NCI-H748 (cell line): Measurements from ENCODE around the gene MRPL14.

Experiments used
- DNase-seq: peaks from one replicate; lab custom pipeline; 2025; ENCODE audit not compliant: unreplicated experiment; lab: John Stamatoyannopoulos, UW

The MRPL14 gene

DNA sequence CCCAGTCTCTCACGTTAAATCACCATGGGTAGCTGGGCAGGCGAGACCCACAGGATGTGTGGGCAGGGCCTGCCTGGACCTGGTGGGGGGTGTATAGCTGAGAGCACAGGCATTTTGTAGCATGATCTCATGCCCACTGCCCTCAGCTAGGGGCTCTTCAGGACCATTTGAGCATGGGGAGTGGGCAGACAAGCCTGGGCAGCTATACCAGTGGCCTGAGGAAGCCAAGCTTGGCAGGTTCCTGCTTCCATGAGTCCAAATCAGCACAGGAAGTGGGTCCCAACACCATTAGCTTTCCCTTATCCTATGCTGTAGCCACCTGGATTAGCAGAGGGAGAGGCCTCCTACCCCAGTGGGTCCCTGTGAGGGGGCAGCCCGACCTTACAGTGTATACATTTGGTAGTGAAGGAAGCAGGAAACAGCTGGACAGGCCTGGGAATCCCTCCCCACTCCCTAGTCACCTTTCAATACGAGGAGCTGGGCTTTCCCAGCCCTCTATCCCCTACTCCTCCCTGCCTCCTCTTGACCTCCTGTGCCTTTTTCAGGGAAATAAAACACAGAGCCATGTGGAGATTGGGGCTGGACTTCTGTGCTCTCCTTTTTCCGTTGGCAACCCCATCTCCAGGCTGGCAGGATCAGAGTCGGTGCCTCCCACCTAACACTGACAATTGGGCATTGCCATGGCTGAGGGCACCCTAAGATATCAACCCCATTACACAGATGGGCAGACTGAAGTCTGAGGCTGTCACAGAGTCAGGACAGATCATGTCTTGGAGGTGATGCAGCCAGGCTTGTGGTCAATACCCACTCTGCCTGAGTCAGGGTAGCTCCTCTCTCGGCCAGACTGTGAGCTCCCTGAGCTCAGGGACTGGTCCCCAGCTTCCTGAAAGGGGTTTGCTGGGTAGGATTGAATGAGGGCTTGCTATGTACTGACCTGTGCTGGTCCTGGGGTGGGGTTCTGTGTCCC, 59.8 kb downstream of the MRPL14 start:
- no peak for DNase-seq

DNA sequence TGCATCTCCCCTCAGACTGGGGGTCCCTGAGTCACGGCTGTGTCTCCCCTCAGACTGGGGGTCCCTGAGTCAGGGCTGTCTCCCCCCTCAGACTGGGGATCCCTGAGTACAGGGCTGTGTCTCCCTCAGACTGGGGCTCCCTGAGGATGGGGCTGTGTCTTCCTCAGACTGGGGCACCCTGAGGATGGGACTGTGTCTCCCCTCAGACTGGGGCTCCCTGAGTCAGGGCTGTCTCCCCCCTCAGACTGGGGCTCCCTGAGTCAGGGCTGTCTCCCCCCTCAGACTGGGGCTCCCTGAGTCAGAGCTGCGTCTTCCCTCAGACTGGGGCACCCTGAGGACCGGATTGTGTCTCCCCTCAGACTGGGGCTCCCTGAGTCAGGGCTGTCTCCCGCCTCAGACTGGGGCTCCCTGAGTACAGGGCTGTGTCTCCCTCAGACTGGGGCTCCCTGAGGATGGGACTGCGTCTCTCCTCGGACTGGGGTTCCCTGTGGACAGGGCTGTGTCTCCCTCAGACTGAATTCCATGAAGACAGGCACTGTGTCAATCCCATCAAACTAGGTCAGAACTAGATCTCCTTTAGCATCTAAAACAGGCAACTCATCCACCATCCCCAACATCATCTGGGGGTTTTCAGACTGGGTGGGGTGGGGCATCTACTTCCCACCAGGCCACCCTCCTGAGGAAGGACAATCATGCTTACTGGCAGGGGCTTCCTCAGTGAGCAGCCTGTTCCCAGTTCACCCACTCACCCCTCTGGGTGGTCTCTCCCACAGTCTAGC, 60.7 kb downstream of the MRPL14 start:
- DNase-seq: no peak

DNA sequence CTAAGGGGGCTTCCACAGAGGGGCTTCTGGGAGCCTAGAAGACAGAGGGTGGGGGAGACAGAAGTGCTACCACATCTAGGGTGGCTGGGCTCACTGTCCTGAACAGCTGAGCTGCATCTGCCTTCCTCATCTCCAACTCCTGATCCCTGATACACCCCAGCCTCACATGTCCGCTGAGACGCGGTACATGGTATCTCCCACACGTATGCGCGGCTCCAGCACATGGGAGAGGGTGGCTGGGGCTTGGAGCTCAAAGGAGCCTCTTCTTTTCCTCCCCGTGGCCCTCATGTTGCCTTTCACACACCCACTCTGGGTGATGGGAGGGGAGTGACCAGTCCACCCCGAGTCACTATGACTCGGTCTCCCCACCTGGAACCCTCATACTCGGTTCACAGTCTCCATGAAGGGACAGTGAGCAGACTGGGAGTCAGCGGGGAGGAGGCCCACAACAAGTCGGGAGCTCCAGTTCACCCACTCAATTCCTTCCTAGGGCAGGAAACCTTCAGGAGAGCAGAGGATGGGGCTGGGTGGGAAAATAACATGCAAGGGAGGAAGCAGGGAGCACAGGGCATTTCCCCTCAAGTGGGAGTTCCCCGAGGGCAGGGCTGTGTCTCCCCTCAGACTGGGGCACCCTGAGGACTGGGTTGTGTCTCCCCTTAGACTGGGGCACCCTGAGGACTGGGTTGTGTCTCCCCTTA, 61.7 kb downstream of the MRPL14 start:
- no peak for DNase-seq

DNA sequence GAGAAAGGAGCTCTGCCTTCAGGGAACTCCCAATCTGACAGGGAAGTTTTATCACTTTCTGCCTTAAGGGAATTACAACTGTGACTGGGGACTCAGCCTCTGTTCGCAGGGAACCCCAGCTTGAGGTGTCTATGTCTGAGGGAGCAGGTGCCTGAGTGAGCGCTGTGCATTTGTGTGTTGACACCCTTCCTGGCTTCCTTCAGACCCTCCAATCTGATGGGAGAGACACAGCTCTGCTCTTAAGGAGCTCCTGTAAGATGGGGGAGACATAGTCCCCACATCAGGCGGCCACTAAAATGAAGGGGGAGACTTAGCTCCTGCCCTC, 62.3 kb downstream of the MRPL14 start:
- no peak for DNase-seq

DNA sequence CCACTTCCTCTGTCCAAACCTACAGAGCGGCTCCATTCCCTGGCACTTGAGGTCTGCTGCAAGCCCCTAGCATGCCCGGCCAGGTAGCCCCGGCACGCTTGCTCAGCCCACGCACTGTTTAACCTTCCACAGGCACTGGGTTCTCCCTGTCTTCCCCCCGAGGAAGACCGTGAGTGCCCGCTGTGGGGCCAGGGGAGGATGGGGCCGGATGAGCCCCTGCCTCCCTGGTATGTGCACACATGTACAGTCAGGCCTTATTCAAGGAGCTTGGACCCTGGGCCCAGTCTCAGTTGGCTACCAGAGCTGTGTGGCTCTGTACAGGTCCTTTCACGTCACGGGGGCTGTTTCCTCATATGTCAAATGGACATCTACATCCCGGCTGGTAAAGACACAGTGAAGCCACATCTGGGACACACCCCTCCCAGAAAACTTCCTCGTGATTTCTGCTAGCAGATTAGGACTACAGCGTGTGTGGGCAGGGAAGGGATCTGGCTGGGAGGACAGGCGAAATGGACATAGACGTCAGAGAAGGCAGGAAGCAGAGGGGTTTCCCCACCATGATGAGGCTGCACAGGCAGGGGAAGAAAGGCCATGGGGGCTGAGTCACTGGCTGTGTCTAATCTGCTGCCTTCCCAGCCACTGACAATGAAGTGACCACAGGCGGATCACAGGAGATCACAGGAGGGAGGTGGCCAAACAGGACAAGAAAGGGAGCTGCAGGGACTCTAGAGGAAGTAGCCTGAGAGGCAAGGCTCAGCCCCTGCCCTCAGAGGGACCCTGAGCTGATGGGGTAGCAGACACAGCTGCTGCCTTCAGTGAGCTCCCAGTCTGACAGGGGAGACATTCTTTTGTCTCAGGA, 62.9 kb downstream of the MRPL14 start:
- DNase-seq: no peak

DNA sequence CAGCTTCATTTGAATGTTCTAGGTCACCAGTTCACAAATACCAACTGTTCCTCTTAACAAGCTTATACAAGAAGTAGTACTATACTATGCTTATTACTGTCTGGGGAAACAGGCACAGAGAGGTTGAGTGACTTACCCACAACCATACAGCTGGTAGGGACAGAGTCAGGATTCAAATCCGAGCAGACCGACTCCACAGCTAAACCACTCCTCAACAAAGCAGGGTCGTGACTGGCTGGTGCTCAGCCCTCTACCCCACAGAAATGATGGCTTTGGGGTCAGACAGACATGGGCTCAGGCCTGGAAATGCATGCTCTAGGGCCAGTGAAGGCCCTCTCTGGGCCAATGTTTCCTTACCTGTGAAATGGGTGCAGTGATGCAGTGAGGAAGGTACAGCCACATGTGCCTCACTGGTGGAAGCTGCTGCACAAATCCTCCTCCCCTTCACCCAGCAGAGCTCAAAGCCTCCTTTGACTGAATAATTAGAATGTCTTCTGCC, 63.6 kb downstream of the MRPL14 start:
- no peak for DNase-seq
